GM12865 (cell line): ENCODE measurements around the gene MEX3D.
A peak's percentile ranks its signal among the peaks of the same experiment; 100 is the strongest.

ENCODE experiments used
- DNase-seq: peaks from one replicate; pipeline ENCODE4 v3.0.0; 2010; ENCODE audit warnings: low read depth
- H3K4me3 ChIP-seq: 2 replicates; pipeline ENCODE4 v1.5.1; 2011; ENCODE audit warnings: mild to moderate bottlenecking, low read depth, low read length, control low read depth
- CTCF ChIP-seq: IDR thresholded peaks from 2 replicates; pipeline ENCODE4 v1.5.1; 2011; ENCODE audit warnings: low read length, control low read depth, low read depth, inconsistent platforms; ENCODE audit not compliant: insufficient read depth; ENCODE audit errors: missing control alignments

Gene MEX3D

GRCh38 chr19:1572795-1573194 is 4.7 kb upstream of the MEX3D start:
- TF ChIP-seq CTCF: no peak
- no peak overlapping the region for H3K4me3 ChIP-seq

DNA sequence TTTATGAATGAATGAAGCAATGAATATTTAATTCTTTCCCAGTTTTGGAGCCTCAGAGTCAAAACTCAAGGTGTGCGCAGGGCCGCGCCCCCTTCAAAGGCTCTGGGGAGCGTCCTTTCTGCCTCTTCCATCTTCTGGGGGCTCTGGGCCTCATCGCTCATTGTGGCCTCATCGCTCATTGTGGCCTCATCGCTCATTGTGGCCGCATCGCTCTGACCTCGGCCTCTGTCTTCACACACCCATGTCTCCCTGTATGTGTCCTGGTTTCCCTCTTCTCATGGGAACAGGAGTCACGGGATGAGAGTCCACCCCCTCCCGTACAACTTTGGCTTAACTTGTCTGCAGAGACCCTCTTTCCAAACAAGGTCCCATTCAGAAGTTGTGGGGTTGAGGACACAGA is 3.2 kb upstream of the MEX3D start:
- DNase-seq: no peak
- TF ChIP-seq CTCF: no peak
- H3K4me3 ChIP-seq: no peak overlapping the region

More at GRCh38 chr19:1572795-1573194, 4.7 kb upstream of the MEX3D start:
- no peak for DNase-seq

DNA sequence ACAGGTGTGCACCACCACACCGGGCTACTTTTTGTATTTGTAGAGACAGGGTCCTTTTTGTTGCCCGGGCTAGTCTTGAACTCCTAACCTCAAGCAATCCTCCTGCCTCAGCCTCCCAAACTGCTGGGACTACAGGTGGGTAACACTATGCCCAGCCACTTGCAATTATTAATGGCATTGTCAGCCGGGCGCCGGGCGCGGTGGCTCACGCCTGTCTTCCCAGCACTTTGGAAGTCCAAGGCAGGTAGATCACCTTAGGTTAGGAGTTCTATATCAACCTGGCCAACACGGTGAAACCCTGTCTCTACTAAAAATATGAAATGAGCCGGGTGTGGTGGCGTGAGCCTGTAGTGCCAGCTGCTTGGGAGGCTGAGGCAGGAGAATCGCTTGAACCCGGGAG is 2.7 kb upstream of the MEX3D start:
- no peak for DNase-seq
- no peak for TF ChIP-seq CTCF
- H3K4me3 ChIP-seq: no peak overlapping the region

GRCh38 chr19:1569997-1570396 is 1.9 kb upstream of the MEX3D start:
- H3K4me3 ChIP-seq: no peak overlapping the region
- no peak for TF ChIP-seq CTCF
- DNase-seq: no peak

DNA sequence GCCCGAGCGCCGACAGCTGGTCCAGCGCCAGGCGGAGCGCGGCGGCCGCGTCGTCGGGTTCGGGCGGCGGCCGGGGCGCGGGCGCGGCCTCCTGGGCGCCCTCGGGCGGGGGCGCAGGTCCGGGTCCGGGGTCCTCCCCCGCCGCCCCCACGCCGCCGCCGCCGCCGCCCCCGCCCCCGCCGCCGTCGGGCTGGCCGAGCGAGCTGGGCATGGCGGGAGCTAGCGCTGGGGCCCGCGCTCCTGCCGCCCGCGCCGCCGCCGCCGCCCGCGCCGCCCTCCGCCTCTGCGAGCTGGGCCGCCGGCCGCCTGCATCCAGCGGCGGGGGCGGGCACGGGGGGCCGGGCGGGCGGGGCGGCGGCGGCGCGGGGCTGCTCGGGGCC is 287 bp downstream of the MEX3D start:
- DNase-seq: no peak
- no peak for TF ChIP-seq CTCF
- no peak overlapping the region for H3K4me3 ChIP-seq

GRCh38 chr19:1567116-1567847 is 843 bp downstream of the MEX3D start:
- no peak for TF ChIP-seq CTCF
- no peak for DNase-seq
- H3K4me3 ChIP-seq: peak overlapping the region; percentile 30; the same call in 1 of the 2 replicates
